T-cell (primary cell): ENCODE data around the gene CUEDC1. TPM values are rescaled to one million over a fixed set of nuclear protein-coding genes. Genes with fewer than 3 reads are reported as not detected.
A peak's percentile ranks its signal among the peaks of the same experiment; 100 is the strongest.

ENCODE experiments used
- ATAC-seq, 4 experiments: fragments of 200-7000 bp in 3 of 4; fragments of 150-1000 bp in 1 of 4; cut with Tn5 transposase; replicated peaks in 1 of 4; 1 replicate in 3 of 4; 2 replicates in 1 of 4; pipeline ENCODE4 v1.10.0; 2021; ENCODE audit warnings: moderate library complexity in 3 of 4, mild to moderate bottlenecking in 2 of 4, moderate number of reproducible peaks in 1 of 4
- CTCF ChIA-PET, 2 donors: fragments of 300-600 bp; sonication (Branson Sonifier 250); formaldehyde crosslinking; loops; one replicate each; lab custom pipeline; 2022; ENCODE audit warnings: antibody characterized with exemption in 2 of 2; lab: Charles Lee
- POLR2A ChIA-PET, 2 donors: fragments of 300-600 bp; sonication (Branson Sonifier 250); formaldehyde crosslinking; loops; one replicate each; lab custom pipeline; 2022; ENCODE audit warnings: antibody characterized with exemption in 2 of 2; lab: Charles Lee
- DNase-seq, 35 experiments: peaks; one replicate each; pipeline versions ENCODE4 v3.0.0 to v3.0.0-alpha.2; 2013 to 2023
- H3K27ac ChIP-seq: one replicate; pipeline ENCODE4 v1.5.1; 2013; ENCODE audit warnings: low read length
- H3K27me3 ChIP-seq, 2 experiments: replicated peaks in 1 of 2; 1 replicate in 1 of 2; 2 replicates in 1 of 2; pipeline versions ENCODE4 v1.6.1 to v1.7.0; 2013; ENCODE audit warnings: low read length in 1 of 2, mixed read lengths in 1 of 2; ENCODE audit not compliant: control insufficient read depth in 2 of 2, insufficient read depth in 2 of 2; ENCODE audit errors: extremely low read depth in 1 of 2
- H3K36me3 ChIP-seq, 2 donors: 1 replicate in 1 of 2; 2 replicates in 1 of 2; pipeline versions ENCODE4 v1.6.1 to v1.7.0; 2013; ENCODE audit warnings: low read length in 1 of 2; ENCODE audit not compliant: control insufficient read depth in 2 of 2, insufficient read depth in 1 of 2; ENCODE audit errors: extremely low read depth in 1 of 2
- H3K4me1 ChIP-seq, 2 experiments: 1 replicate in 1 of 2; 2 replicates in 1 of 2; pipeline versions ENCODE4 v1.6.1 to v1.7.0; 2013; ENCODE audit warnings: low read length in 2 of 2, mixed read lengths in 1 of 2; ENCODE audit not compliant: insufficient read depth in 2 of 2, control insufficient read depth in 1 of 2; ENCODE audit errors: extremely low read depth in 1 of 2
- H3K4me3 ChIP-seq, 2 donors: 1 replicate in 1 of 2; 2 replicates in 1 of 2; pipeline versions ENCODE4 v1.5.1 to v1.7.0; 2013; ENCODE audit warnings: mild to moderate bottlenecking in 2 of 2, low read length in 1 of 2, moderate library complexity in 1 of 2; ENCODE audit not compliant: control insufficient read depth in 1 of 2; ENCODE audit errors: extremely low read depth in 1 of 2
- H3K9me3 ChIP-seq: 2 replicates; pipeline ENCODE4 v1.7.0; 2013
- H3K27ac Mint-ChIP-seq, 2 donors: one replicate each; pipeline ENCODE4 v1.8.0; 2020 to 2021; ENCODE audit warnings: mild to moderate bottlenecking in 2 of 2, mixed read lengths in 2 of 2
- H3K27me3 Mint-ChIP-seq, 2 donors: one replicate each; pipeline ENCODE4 v1.8.0; 2021 to 2022; ENCODE audit warnings: mixed read lengths in 2 of 2
- H3K36me3 Mint-ChIP-seq: one replicate; pipeline ENCODE4 v1.8.0; 2021; ENCODE audit warnings: mixed read lengths
- H3K4me1 Mint-ChIP-seq, 3 donors: one replicate each; pipeline ENCODE4 v1.8.0; 2020 to 2022; ENCODE audit warnings: mixed read lengths in 3 of 3, mild to moderate bottlenecking in 1 of 3
- H3K4me3 Mint-ChIP-seq, 3 donors: one replicate each; pipeline ENCODE4 v1.8.0; 2020 to 2022; ENCODE audit warnings: mild to moderate bottlenecking in 3 of 3, mixed read lengths in 3 of 3, moderate library complexity in 3 of 3
- H3K9me3 Mint-ChIP-seq, 3 donors: one replicate each; pipeline ENCODE4 v1.8.0; 2020 to 2022; ENCODE audit warnings: mixed read lengths in 3 of 3
- WGBS: methylation state at CpG from one replicate; pipeline ENCODE4 v1.1.5; 2013; ENCODE audit warnings: missing lambda C conversion rate; ENCODE audit not compliant: insufficient coverage; 5-methylcytosine and 5-hydroxymethylcytosine counted together
- total RNA-seq, 35 experiments: library from RNA in 6 of 35; stranded (reverse) in 6 of 35; fragments of 120-200 nt in 1 of 35; gene quantifications; one replicate each; pipeline versions ENCODE4 v1.2.1 to v1.2.4 and lab custom pipeline; 2013 to 2026

CUEDC1 gene
- total RNA-seq, 5 donors from 2014 or later (not counting 1 experiment from before 2014, with no cell fraction given): 0.33 to 1.4 (median 0.74) TPM; not detected in 1

DNA sequence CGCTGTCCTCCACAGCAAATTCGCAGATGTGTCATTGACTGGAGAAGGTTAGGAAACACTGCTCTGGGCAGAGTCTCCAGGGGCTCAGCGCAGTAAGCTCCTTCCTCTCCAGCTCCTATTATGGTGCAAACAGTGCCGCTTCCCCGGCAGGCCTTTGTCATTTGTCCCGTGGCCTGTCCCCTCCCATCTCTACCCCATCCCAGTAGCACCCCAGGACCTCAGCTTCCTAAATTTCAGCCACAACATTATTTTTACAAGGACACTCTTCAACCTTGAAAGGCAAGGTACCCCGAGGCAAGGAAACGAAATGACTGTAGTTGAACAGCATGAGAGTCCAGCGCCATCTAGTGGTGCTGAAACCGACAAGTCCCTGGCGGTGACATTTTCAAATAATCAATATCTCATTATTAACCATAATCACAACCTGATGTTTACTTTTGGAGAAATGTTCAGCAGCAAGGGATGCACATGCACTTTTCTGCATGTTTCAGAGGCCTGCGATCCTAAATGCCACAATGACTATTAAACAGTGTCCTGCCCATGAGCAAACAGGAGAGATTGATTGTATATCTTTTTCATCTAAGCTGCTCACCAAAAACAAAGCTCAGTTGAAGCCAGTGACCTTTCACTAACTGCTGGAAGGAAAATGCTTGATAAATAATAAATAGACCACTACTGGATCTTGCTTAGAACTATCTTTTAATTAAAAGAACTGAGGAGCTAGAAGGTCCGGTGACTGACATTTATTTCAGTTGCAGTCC is 121.9 kb downstream of the CUEDC1 start:
- DNase-seq: peak; percentile 12 to 87 (median 60)
- 15% methylated on average over 10 of the region's 13 CpGs for WGBS
- CTCF ChIA-PET: interaction anchor here (0.5 to 1.5 kb wide), 22 partner anchors 11 to 1916 kb away, joined by 3 to 10 read pairs (median 3); partner anchors contain the start of genes CUEDC1 (in 1 of the 2) and MRPS23 (in 1 of the 2)

DNA sequence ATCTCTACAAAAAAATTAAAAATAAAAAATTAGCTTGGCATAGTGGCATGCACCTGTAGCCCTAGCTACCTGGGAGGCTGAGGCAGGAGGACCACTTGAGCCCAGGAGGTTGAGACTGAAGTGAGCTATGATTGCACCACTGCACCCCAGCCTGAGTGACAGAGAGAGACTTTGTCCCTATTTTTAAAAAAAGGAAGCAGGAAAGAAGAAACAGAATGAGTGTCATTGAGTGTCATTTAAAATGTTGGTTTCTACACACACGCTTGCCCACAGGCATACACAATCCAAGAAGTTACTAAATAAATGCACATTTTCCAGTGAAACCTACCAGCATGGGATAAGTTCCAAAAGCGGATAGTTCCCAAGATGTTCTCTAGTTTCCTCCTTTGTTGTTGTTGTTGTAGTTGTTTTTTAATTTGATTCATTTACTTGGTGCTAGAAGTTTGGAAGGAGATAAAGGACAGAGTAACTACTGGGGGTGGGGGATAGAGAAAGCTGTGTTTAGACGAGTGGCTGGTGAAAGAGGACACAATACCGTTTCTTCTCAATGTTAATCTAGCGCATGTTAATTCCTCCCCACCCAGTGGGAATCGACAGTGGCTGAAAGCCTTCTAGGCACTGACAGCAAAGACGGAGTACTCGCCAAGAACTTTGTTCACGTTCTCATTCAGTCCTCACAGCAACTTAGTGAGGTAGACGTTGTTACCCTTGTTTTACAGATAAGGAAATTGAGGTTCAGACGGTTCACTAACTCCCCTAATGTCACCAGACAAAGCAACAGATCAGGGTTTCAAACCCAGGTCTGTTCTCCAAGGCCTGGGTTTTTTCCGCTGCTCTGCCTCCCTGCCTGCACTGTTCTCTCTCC is 122.7 kb downstream of the CUEDC1 start:
- Histone ChIP-seq H3K27ac (no peak overlapping the region), H3K4me3 (peak overlapping the region; percentile 24 to 68), H3K9me3 (no peaks in the 10 kb centered on the region), H3K4me1 (peaks cover 0 to 13% of the 10 kb centered on the region in 2 experiments), H3K27me3 (peaks cover 0 to 2% of the 10 kb centered on the region in 2 experiments), H3K36me3 (peaks cover 0 to 3% of the 10 kb centered on the region in 2 donors)
- ChIA-PET POLR2A (no interaction called here), CTCF (interaction anchor here (0.5 to 1.5 kb wide), 19 partner anchors 12 to 1917 kb away, joined by 3 to 10 read pairs (median 4); partner anchors contain the start of gene MRPS23 (in 1 of the 2))
- no peak for DNase-seq
- Mint-ChIP-seq H3K36me3 (peaks cover 4% of the 10 kb centered on the region), H3K4me3 (no peak overlapping the region), H3K27ac (no peak overlapping the region), H3K9me3 (no peaks in the 10 kb centered on the region), H3K27me3 (no peaks in the 10 kb centered on the region), H3K4me1 (peaks cover 5 to 6% (median 6%) of the 10 kb centered on the region in 3 donors)
- peak in 3 of 4 experiments; percentile 19 to 45 (median 36) for ATAC-seq
- WGBS: no CpG with 5 or more reads among the region's 12 CpGs

More for the DNA sequence above, 121.9 kb downstream of the CUEDC1 start:
- POLR2A ChIA-PET: no interaction called here
- no peak overlapping the region for H3K27ac ChIP-seq
- H3K36me3 Mint-ChIP-seq: peaks cover 6% of the 10 kb centered on the region
- H3K36me3 ChIP-seq: peaks cover 2 to 3% of the 10 kb centered on the region in 2 donors
- H3K9me3 ChIP-seq: no peaks in the 10 kb centered on the region
- H3K4me3 Mint-ChIP-seq: no peak overlapping the region
- H3K27me3 Mint-ChIP-seq: no peaks in the 10 kb centered on the region
- no peak overlapping the region for H3K27ac Mint-ChIP-seq
- H3K9me3 Mint-ChIP-seq: no peaks in the 10 kb centered on the region
- H3K27me3 ChIP-seq: no peaks in the 10 kb centered on the region
- H3K4me1 ChIP-seq: peaks cover 0 to 13% of the 10 kb centered on the region in 2 experiments
- ATAC-seq: peak; percentile 80 to 86 (median 81)
- H3K4me1 Mint-ChIP-seq: peaks cover 5 to 6% (median 6%) of the 10 kb centered on the region in 3 donors
- peak overlapping the region; percentile 24 to 68 for H3K4me3 ChIP-seq

GRCh38 chr17:57830880-57831279 is 124.3 kb downstream of the CUEDC1 start:
- peaks cover 0 to 4% of the 10 kb centered on the region in 2 experiments for H3K27me3 ChIP-seq
- H3K36me3 ChIP-seq: no peaks in the 10 kb centered on the region
- H3K27ac Mint-ChIP-seq: no peak overlapping the region
- no peak overlapping the region for H3K4me3 Mint-ChIP-seq
- no peak overlapping the region for H3K27ac ChIP-seq
- DNase-seq: no peak
- peaks cover 0 to 13% of the 10 kb centered on the region in 2 experiments for H3K4me1 ChIP-seq
- no peaks in the 10 kb centered on the region for H3K9me3 Mint-ChIP-seq
- no peaks in the 10 kb centered on the region for H3K27me3 Mint-ChIP-seq
- 90% methylated on average over 6 of the region's 7 CpGs for WGBS
- H3K36me3 Mint-ChIP-seq: no peaks in the 10 kb centered on the region
- peaks cover 5 to 6% (median 6%) of the 10 kb centered on the region in 3 donors for H3K4me1 Mint-ChIP-seq
- POLR2A ChIA-PET: no interaction called here
- no peak overlapping the region for H3K4me3 ChIP-seq
- no peaks in the 10 kb centered on the region for H3K9me3 ChIP-seq
- ATAC-seq: no peak
- CTCF ChIA-PET: interaction anchor here in 1 of 2 donors (0.5 kb wide), 1 partner anchor 1093 kb away, joined by 4 read pairs; no protein-coding TSS in a partner anchor

DNA sequence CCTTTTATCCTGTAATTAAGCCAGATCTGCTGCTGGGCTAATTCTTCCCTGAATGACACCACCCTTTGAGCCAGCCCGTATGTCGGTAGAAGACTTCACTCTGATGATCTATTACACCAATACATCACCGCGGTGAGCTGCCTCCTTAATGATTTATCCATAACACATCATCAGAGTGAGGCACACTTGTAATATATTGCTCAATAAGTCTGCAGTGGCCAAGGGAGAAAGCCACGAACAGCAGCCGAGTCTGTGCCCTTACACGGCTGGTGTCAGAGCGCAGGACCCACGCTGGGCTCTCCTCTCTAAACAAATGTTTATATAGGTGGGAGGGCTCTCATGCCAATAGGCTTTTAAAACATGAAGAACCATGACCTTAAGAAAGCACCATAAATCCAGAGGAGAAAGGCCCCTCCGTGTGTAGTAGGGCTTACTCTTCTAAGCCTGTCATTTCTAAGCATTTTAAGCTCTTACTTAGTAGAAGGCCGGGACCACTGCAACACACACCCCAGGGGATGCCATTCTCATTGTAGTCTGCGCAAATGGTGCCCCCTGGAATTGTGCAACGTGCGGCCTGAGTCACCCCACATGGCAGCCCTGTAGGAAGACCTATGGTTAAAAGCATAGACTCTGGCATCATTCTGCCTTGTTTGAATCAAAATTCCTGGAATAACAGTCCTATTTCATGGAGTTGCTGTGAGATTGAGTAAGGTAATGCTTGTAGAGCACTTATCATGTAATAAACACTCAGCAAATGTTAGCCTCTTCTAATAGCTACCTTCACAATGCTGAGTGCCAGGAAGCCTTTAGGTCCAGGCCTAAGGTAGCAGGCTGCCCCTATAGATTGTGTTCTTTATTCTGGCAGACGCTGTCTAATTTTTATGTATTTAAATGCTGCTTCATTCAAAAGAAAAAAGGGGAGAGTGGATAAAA is 131.5 kb downstream of the CUEDC1 start:
- Histone ChIP-seq H3K9me3 (no peaks in the 10 kb centered on the region), H3K4me3 (no peak overlapping the region), H3K4me1 (no peaks in the 10 kb centered on the region), H3K27ac (no peak overlapping the region), H3K36me3 (no peaks in the 10 kb centered on the region), H3K27me3 (peaks cover 0 to 4% of the 10 kb centered on the region in 2 experiments)
- Mint-ChIP-seq H3K27ac (no peak overlapping the region), H3K36me3 (no peaks in the 10 kb centered on the region), H3K4me1 (no peaks in the 10 kb centered on the region), H3K4me3 (no peak overlapping the region), H3K9me3 (no peaks in the 10 kb centered on the region), H3K27me3 (no peaks in the 10 kb centered on the region)
- POLR2A ChIA-PET: no interaction called here
- no peak for DNase-seq
- CTCF ChIA-PET: interaction anchor here (0.6 to 1.2 kb wide), 3 partner anchors 40 to 463 kb away, joined by 3 to 6 read pairs (median 3); no protein-coding TSS in a partner anchor
- 100% methylated on average over 6 of the region's 15 CpGs for WGBS
- no peak for ATAC-seq

- H3K27ac Mint-ChIP-seq: no peak overlapping the region
- Histone ChIP-seq H3K4me1 (no peaks in the 10 kb centered on the region), H3K36me3 (no peaks in the 10 kb centered on the region), H3K9me3 (no peaks in the 10 kb centered on the region), H3K4me3 (no peak overlapping the region), H3K27ac (no peak overlapping the region), H3K27me3 (peaks cover 0 to 9% of the 10 kb centered on the region in 2 experiments)
- no peaks in the 10 kb centered on the region for H3K4me1 Mint-ChIP-seq
- ChIA-PET POLR2A (interaction anchor here in 1 of 2 donors (0.5 kb wide), 1 partner anchor 554 kb away, joined by 4 read pairs; no protein-coding TSS in a partner anchor), CTCF (no interaction called here)
- no peaks in the 10 kb centered on the region for H3K36me3 Mint-ChIP-seq
- DNase-seq (no peak), ATAC-seq (no peak)
- H3K27me3 Mint-ChIP-seq: peaks cover 13 to 23% of the 10 kb centered on the region in 2 donors
- 100% methylated on average over 3 of the region's 5 CpGs for WGBS
- H3K9me3 Mint-ChIP-seq: no peaks in the 10 kb centered on the region
- H3K4me3 Mint-ChIP-seq: no peak overlapping the region
These were observed 135.3 kb downstream of the CUEDC1 start for GRCh38 chr17:57819867-57820266.
